ENCODE measurements around the gene TSEN54. TPM values are rescaled to one million over a fixed set of nuclear protein-coding genes. Genes with fewer than 3 reads are reported as not detected.
A peak's percentile ranks its signal among the peaks of the same experiment; 100 is the strongest.
"Not testable (repeated sequence)": the region's sequence is repeated elsewhere in the genome, so short reads cannot be mapped to it uniquely, and the experiment has no call there.

Gene TSEN54
- total and polyA plus RNA-seq, 8 donors = 14.9 to 105 (median 19.5) TPM

DNA sequence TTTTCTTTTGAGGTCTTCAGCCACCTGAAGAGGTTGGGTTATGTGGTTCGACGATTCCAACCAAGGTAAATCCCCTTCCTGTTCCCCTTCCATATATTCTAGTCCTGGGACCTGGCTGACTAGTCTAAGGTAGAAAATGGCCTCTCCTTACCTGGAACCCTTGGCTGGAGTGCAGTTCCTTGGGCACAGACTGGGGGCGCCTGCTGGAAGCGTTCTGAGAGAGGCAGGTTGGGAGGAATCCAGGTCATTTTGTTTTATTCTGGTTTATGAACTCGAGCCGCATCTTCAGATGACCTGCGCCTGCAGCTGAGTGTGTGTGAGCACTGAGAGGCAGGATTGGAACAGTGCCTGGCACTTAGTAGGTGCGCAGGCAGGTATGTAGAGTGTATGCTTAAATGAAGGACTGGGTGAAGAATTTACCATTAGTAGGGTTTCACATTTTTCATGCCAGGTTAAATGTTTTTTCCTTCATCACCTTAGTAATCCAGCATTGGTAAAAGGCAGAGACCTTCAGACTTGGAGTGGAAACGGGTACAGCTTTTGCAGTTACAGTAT is 2.7 kb downstream of the TSEN54 start:
- FAIRE-seq = no peak
- WGBS, 2 donors = 88 to 94% methylated on average over 9 of the region's 9 CpGs
- no peaks in the 10 kb centered on the region for H3K27me3 ChIP-seq
- intact Hi-C loops (cut with DNase I) = no loop called here
- H3K36me3 ChIP-seq = peaks cover 0 to 9% (median 0%) of the 10 kb centered on the region in 3 donors
- no peaks in the 10 kb centered on the region for H3K9me3 ChIP-seq
- TF ChIP-seq, protein P1, sequence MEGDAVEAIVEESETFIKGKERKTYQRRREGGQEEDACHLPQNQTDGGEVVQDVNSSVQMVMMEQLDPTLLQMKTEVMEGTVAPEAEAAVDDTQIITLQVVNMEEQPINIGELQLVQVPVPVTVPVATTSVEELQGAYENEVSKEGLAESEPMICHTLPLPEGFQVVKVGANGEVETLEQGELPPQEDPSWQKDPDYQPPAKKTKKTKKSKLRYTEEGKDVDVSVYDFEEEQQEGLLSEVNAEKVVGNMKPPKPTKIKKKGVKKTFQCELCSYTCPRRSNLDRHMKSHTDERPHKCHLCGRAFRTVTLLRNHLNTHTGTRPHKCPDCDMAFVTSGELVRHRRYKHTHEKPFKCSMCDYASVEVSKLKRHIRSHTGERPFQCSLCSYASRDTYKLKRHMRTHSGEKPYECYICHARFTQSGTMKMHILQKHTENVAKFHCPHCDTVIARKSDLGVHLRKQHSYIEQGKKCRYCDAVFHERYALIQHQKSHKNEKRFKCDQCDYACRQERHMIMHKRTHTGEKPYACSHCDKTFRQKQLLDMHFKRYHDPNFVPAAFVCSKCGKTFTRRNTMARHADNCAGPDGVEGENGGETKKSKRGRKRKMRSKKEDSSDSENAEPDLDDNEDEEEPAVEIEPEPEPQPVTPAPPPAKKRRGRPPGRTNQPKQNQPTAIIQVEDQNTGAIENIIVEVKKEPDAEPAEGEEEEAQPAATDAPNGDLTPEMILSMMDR (IDR thresholded peaks at IDR 0.05) = no peak
- H3K4me1 ChIP-seq = peaks cover 11 to 12% (median 11%) of the 10 kb centered on the region in 3 donors
- ATAC-seq = no peak
- no peak for DNase-seq
- H3K27ac ChIP-seq = no peak overlapping the region
- no peak overlapping the region for H3K4me3 ChIP-seq

DNA sequence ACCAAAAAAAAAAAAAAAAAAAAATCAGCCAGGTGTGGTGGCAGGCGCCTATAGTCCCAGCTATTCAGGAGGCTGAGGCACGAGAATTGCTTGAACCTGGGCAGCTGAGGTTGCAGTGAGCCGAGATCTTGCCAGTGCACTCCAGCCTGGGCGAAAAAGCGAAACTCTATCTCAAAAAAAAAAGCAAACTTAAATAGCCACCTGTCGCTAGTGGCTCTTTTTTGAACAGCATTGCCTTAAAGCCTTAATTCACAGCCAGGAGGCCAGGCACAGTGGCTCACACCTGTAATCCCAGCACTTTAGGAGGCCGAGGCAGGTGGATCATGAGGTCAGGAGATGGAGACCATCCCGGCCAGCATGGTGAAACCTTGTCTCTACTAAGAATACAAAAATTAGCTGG is 4.1 kb downstream of the TSEN54 start:
- DNase-seq; FAIRE-seq; intact Hi-C loops (cut with DNase I); H3K9me3 ChIP-seq; H3K36me3 ChIP-seq; H3K27ac ChIP-seq; H3K27me3 ChIP-seq; H3K4me3 ChIP-seq; ATAC-seq: not testable (repeated sequence)
- 90 to 94% methylated on average over 8 of the region's 8 CpGs for WGBS, 2 donors
- peaks cover 11 to 16% (median 11%) of the 10 kb centered on the region in 3 donors for H3K4me1 ChIP-seq

DNA sequence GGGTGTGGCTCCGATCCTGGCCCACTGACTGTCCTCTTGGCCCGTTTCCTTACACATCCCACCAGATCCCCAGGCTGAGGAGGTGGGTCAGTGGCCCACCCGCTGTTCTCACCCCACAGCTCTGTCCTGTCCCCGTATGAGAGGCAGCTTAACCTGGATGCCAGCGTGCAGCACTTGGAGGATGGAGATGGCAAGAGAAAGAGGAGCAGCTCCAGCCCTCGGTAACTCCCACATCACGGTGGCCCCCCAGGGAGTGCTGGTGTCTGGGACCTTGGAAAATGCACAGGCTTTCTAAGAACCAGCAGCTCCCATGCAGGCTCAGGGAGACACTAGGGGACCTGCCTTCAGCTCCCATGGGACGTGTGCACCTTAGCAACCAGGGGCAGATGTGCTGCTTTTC is 5.0 kb downstream of the TSEN54 start:
- 90 to 91% methylated on average over 8 of the region's 8 CpGs for WGBS, 2 donors
- intact Hi-C loops (cut with DNase I) = no loop called here
- DNase-seq = peak in 1 of 6 donors; percentile 51
- no peak overlapping the region for H3K4me3 ChIP-seq
- ATAC-seq = no peak
- no peak overlapping the region for H3K27ac ChIP-seq
- peaks cover 0 to 9% (median 0%) of the 10 kb centered on the region in 3 donors for H3K36me3 ChIP-seq
- H3K27me3 ChIP-seq = no peaks in the 10 kb centered on the region
- no peak for FAIRE-seq
- TF ChIP-seq, protein P1 (IDR thresholded peaks at IDR 0.05) = no peak
- peaks cover 11 to 16% (median 11%) of the 10 kb centered on the region in 3 donors for H3K4me1 ChIP-seq
- no peaks in the 10 kb centered on the region for H3K9me3 ChIP-seq

DNA sequence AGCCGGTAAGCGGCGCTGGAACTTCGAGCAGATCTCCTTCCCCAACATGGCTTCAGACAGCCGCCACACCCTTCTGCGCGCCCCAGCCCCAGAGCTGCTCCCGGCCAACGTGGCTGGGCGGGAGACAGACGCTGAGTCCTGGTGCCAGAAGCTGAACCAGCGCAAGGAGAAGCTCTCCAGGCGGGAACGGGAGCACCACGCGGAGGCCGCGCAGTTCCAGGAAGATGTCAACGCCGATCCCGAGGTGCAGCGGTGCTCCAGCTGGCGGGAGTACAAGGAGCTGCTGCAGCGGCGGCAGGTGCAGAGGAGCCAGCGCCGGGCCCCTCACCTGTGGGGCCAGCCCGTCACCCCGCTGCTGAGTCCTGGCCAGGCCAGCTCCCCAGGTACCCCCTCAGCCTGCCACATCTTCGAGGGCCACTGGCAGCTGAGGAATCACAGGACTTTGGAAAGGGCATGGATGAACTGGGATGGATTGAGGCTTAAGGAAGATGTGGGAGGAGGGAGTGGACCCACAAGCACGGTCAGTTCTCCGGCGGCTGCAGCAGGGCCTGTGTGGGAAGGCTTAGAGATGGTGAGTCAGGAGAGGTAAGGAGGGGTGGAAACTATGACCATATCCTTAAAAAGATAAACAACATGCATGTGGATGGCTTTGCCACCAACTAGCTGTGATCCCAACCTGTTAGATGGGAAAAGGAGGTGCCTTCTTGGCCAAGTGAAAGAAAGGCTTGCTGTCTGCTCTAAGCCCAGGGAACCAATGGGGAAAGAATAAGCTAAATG is 5.8 kb downstream of the TSEN54 start:
- H3K36me3 ChIP-seq = peaks cover 0 to 9% (median 0%) of the 10 kb centered on the region in 3 donors
- no peaks in the 10 kb centered on the region for H3K9me3 ChIP-seq
- no peaks in the 10 kb centered on the region for H3K27me3 ChIP-seq
- no peak overlapping the region for H3K27ac ChIP-seq
- FAIRE-seq = no peak
- H3K4me3 ChIP-seq = no peak overlapping the region
- peaks cover 11 to 16% (median 11%) of the 10 kb centered on the region in 3 donors for H3K4me1 ChIP-seq
- DNase-seq = peak in 1 of 6 donors; percentile 70
- TF ChIP-seq, protein P1 (IDR thresholded peaks at IDR 0.05) = no peak
- no peak for ATAC-seq
- 92% methylated on average over 33 of the region's 33 CpGs for WGBS, 2 donors
- intact Hi-C loops (cut with DNase I) = no loop called here

DNA sequence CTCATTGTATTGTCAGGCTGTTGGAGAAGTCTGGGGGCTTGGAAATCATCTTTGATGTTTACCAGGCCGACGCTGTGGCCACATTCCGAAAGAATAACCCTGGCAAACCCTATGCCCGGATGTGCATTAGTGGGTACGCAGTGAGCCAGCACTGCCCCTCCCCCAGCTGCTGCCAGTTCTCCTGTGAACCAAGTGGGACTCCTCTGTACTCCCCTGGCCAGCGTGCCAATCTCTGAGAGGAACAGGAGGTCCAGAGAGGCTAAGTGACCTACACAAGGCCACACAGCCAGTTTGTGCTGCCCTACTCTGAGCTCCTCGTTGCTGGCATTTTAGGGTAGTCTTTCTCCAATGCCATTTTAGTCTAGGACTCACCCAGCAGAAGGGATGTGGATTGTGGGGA is 7.3 kb downstream of the TSEN54 start:
- WGBS, 2 donors = 88 to 94% methylated on average over 7 of the region's 7 CpGs
- DNase-seq = peak in 1 of 6 donors; percentile 60
- Histone ChIP-seq H3K9me3 (no peaks in the 10 kb centered on the region), H3K36me3 (peaks cover 0 to 9% (median 0%) of the 10 kb centered on the region in 3 donors), H3K27ac (no peak overlapping the region), H3K4me3 (no peak overlapping the region), H3K4me1 (peaks cover 7 to 11% (median 8%) of the 10 kb centered on the region in 3 donors), H3K27me3 (no peaks in the 10 kb centered on the region)
- intact Hi-C loops (cut with DNase I) = no loop called here
- FAIRE-seq = no peak
- no peak for ATAC-seq
- TF ChIP-seq, protein P1 (IDR thresholded peaks at IDR 0.05) = no peak
